H9 (cell line): Measurements from ENCODE around the gene TRUB1. TPM values are rescaled to one million over a fixed set of nuclear protein-coding genes. Genes with fewer than 3 reads are reported as not detected.

Experiments used
- DNase-seq: peaks from one replicate; pipeline ENCODE4 v3.0.0-alpha.2; 2017
- H2AFZ ChIP-seq: one replicate; pipeline ENCODE4 v1.6.1; 2013; ENCODE audit warnings: mild to moderate bottlenecking, low read length, control low read depth, moderate library complexity
- H2AK5ac ChIP-seq: 2 replicates; pipeline ENCODE4 v1.6.1; 2013; ENCODE audit warnings: low read length, control low read depth, mixed read lengths; ENCODE audit not compliant: insufficient read length
- H2BK120ac ChIP-seq: one replicate; pipeline ENCODE4 v1.6.1; 2013; ENCODE audit warnings: low read depth, mild to moderate bottlenecking, low read length, control low read depth, inconsistent platforms; ENCODE audit not compliant: poor library complexity, severe bottlenecking
- H2BK12ac ChIP-seq: 2 replicates; pipeline ENCODE4 v1.6.1; 2013; ENCODE audit warnings: low read length, control low read depth, mixed read lengths, low read depth; ENCODE audit not compliant: insufficient read length
- H2BK15ac ChIP-seq: 2 replicates; pipeline ENCODE4 v1.6.1; 2013; ENCODE audit warnings: low read depth, low read length, control low read depth
- H2BK20ac ChIP-seq: one replicate; pipeline ENCODE4 v1.6.1; 2013; ENCODE audit warnings: low read depth, mild to moderate bottlenecking, low read length, control low read depth, inconsistent platforms; ENCODE audit not compliant: poor library complexity, severe bottlenecking
- H2BK5ac ChIP-seq: 2 replicates; pipeline ENCODE4 v1.6.1; 2013; ENCODE audit warnings: low read length, control low read depth, mixed read lengths; ENCODE audit not compliant: insufficient read length
- H3K14ac ChIP-seq: 2 replicates; pipeline ENCODE4 v1.6.1; 2013; ENCODE audit warnings: low read length, control low read depth; ENCODE audit not compliant: insufficient read depth
- H3K18ac ChIP-seq: 2 replicates; pipeline ENCODE4 v1.6.1; 2013; ENCODE audit warnings: low read depth, mild to moderate bottlenecking, mixed read lengths, low read length, control low read depth; ENCODE audit not compliant: insufficient read length
- H3K23ac ChIP-seq: 2 replicates; pipeline ENCODE4 v1.6.1; 2013; ENCODE audit warnings: low read length, control low read depth, mixed read lengths, low read depth; ENCODE audit not compliant: insufficient read length
- H3K23me2 ChIP-seq: 2 replicates; pipeline ENCODE4 v1.6.1; 2013; ENCODE audit warnings: low read depth, mild to moderate bottlenecking, mixed read lengths, low read length, control low read depth; ENCODE audit not compliant: insufficient read length, poor library complexity, severe bottlenecking
- H3K27ac ChIP-seq: 2 replicates; pipeline ENCODE4 v1.5.1; 2013; ENCODE audit warnings: low read length, control low read depth, mixed read lengths, low read depth; ENCODE audit not compliant: insufficient read length
- H3K27me3 ChIP-seq: 2 replicates; pipeline ENCODE4 v1.6.1; 2013; ENCODE audit warnings: low read length, control low read depth, inconsistent platforms; ENCODE audit not compliant: insufficient read depth
- H3K4ac ChIP-seq: 2 replicates; pipeline ENCODE4 v1.6.1; 2013; ENCODE audit warnings: low read depth, mild to moderate bottlenecking, control low read depth, inconsistent platforms, low read length, moderate library complexity
- H3K4me1 ChIP-seq: 2 replicates; pipeline ENCODE4 v1.6.1; 2013; ENCODE audit warnings: low read length, control low read depth, inconsistent platforms; ENCODE audit not compliant: insufficient read depth
- H3K4me2 ChIP-seq: 2 replicates; pipeline ENCODE4 v1.6.1; 2013; ENCODE audit warnings: low read length, control low read depth, mixed read lengths; ENCODE audit not compliant: insufficient read length, insufficient read depth
- H3K56ac ChIP-seq: 2 replicates; pipeline ENCODE4 v1.6.1; 2013; ENCODE audit warnings: low read depth, mild to moderate bottlenecking, mixed read lengths, low read length, control low read depth; ENCODE audit not compliant: insufficient read length
- H3K79me1 ChIP-seq: 2 replicates; pipeline ENCODE4 v1.6.1; 2013; ENCODE audit warnings: low read depth, mild to moderate bottlenecking, moderate library complexity, low read length, control low read depth, inconsistent platforms; ENCODE audit not compliant: insufficient read depth, poor library complexity, severe bottlenecking
- H3K79me2 ChIP-seq: 2 replicates; pipeline ENCODE4 v1.6.1; 2013; ENCODE audit warnings: low read length, control low read depth, inconsistent platforms; ENCODE audit not compliant: insufficient read depth
- H3K9ac ChIP-seq: 2 replicates; pipeline ENCODE4 v1.6.1; 2013; ENCODE audit warnings: low read length, control low read depth, mixed read lengths; ENCODE audit not compliant: insufficient read length; ENCODE audit errors: extremely low read depth
- H3K9me3 ChIP-seq: one replicate; pipeline ENCODE4 v1.6.1; 2013; ENCODE audit warnings: low read depth, low read length, inconsistent platforms; ENCODE audit not compliant: control insufficient read depth
- H3T11ph ChIP-seq: one replicate; pipeline ENCODE4 v1.6.1; 2013; ENCODE audit warnings: mild to moderate bottlenecking, low read length, control low read depth, inconsistent platforms
- H4K20me1 ChIP-seq: one replicate; pipeline ENCODE4 v1.6.1; 2013; ENCODE audit not compliant: control insufficient read depth, insufficient read length, insufficient read depth
- H4K5ac ChIP-seq: 2 replicates; pipeline ENCODE4 v1.6.1; 2013; ENCODE audit warnings: low read depth, mild to moderate bottlenecking, mixed read lengths, low read length, control low read depth; ENCODE audit not compliant: insufficient read length
- H4K8ac ChIP-seq: replicated peaks from 2 replicates; pipeline ENCODE4 v1.6.1; 2013; ENCODE audit warnings: low read length, control low read depth, mixed read lengths, low read depth; ENCODE audit not compliant: insufficient read length
- H4K91ac ChIP-seq: 2 replicates; pipeline ENCODE4 v1.6.1; 2013; ENCODE audit warnings: low read depth, mild to moderate bottlenecking, moderate library complexity, mixed read lengths, low read length, control low read depth; ENCODE audit not compliant: insufficient read length
- H3K27ac Mint-ChIP-seq, 3 experiments: 2 replicates in 2 of 3; 3 replicates in 1 of 3; pipeline ENCODE4 v1.8.0; 2020 to 2021; ENCODE audit warnings: mixed read lengths in 3 of 3, mild to moderate bottlenecking in 1 of 3, moderate library complexity in 1 of 3
- H3K27me3 Mint-ChIP-seq: 2 replicates; pipeline ENCODE4 v1.8.0; 2021; ENCODE audit warnings: low read depth, mild to moderate bottlenecking, moderate library complexity, mixed read lengths
- H3K36me3 Mint-ChIP-seq, 3 experiments: 2 replicates in 2 of 3; 3 replicates in 1 of 3; pipeline ENCODE4 v1.8.0; 2020 to 2021; ENCODE audit warnings: low read depth in 3 of 3, mixed read lengths in 3 of 3; ENCODE audit not compliant: insufficient read depth in 1 of 3
- H3K4me1 Mint-ChIP-seq, 2 experiments: 2 replicates each; pipeline ENCODE4 v1.8.0; 2020; ENCODE audit warnings: mixed read lengths in 2 of 2
- H3K4me3 Mint-ChIP-seq, 2 experiments: 2 replicates in 1 of 2; 3 replicates in 1 of 2; pipeline ENCODE4 v1.8.0; 2020 to 2021; ENCODE audit warnings: mild to moderate bottlenecking in 2 of 2, mixed read lengths in 2 of 2, moderate library complexity in 1 of 2
- H3K9me3 Mint-ChIP-seq, 2 experiments: 2 replicates in 1 of 2; 3 replicates in 1 of 2; pipeline ENCODE4 v1.8.0; 2020; ENCODE audit warnings: mild to moderate bottlenecking in 2 of 2, mixed read lengths in 2 of 2, moderate library complexity in 1 of 2
- CTCF ChIP-seq: fragments of 200-600 bp; sonication (generic); conservative IDR thresholded peaks from 3 replicates; pipeline ENCODE4 v1.8.0; 2021; ENCODE audit warnings: antibody characterized with exemption, mild to moderate bottlenecking
- WGBS: extraction: QIAGEN DNeasy Blood & Tissue Kit; methylation state at CpG from one replicate; pipeline ENCODE4 v1.1.7; 2013; ENCODE audit warnings: missing lambda C conversion rate, low lambda C conversion rate, mixed read lengths; ENCODE audit not compliant: insufficient read length; ENCODE audit errors: extremely low coverage; 5-methylcytosine and 5-hydroxymethylcytosine counted together
- total RNA-seq: library from RNA; stranded (reverse); gene quantifications from 2 replicates; pipeline ENCODE4 v1.2.1, GENCODE V29; 2021

TRUB1 gene
- total RNA-seq, 1 experiment from 2014 or later, result 20.6 TPM

GRCh38 chr10:115023715-115024114 lies 85.7 kb downstream of the TRUB1 start:
- no peak overlapping the region for H4K5ac ChIP-seq

More at GRCh38 chr10:115023715-115024114, 85.7 kb downstream of the TRUB1 start:
- Histone ChIP-seq H3K79me2 (no peaks in the 10 kb centered on the region), H3K9me3 (no peaks in the 10 kb centered on the region), H2BK5ac (no peak overlapping the region), H4K20me1 (no peaks in the 10 kb centered on the region), H3K56ac (no peak overlapping the region), H2AK5ac (no peak overlapping the region), H2BK20ac (no peak overlapping the region), H3K4me2 (no peak overlapping the region), H3K18ac (no peak overlapping the region), H2BK120ac (no peak overlapping the region), H3T11ph (no peak overlapping the region), H3K4me1 (0 out of 2 replicates have a peak, but pooled peaks cover 2% of the 10 kb centered on the region), H4K91ac (no peak overlapping the region), H2BK15ac (no peak overlapping the region), H2AFZ (no peak overlapping the region), H3K79me1 (no peaks in the 10 kb centered on the region), H3K23me2 (no peaks in the 10 kb centered on the region), H3K4ac (no peak overlapping the region), H3K23ac (no peak overlapping the region), H3K27me3 (no peaks in the 10 kb centered on the region), H3K14ac (no peak overlapping the region), H2BK12ac (no peak overlapping the region), H3K9ac (no peak overlapping the region), H3K27ac (no peak overlapping the region), H4K8ac (no peak overlapping the region)
- Mint-ChIP-seq H3K27me3 (no peaks in the 10 kb centered on the region), H3K9me3 (no peaks in the 10 kb centered on the region), H3K4me1 (peaks cover 15 to 17% of the 10 kb centered on the region in 2 experiments), H3K36me3 (no peaks in the 10 kb centered on the region), H3K27ac (0 out of 7 replicates have a peak overlapping the region, but pooled peaks of 1 of the 3 experiments have one; percentile 20), H3K4me3 (no peak overlapping the region)
- TF ChIP-seq CTCF, result no peak
- DNase-seq, result no peak
- no CpG with 5 or more reads among the region's 8 CpGs for WGBS
